HG03139 (cell line): ENCODE results near the gene SRRM2.

Experiments used
- ATAC-seq: cut with Tn5 transposase; IDR thresholded peaks from one replicate; pipeline ENCODE4 v1.9.1; 2021; ENCODE audit not compliant: unreplicated experiment

The SRRM2 gene

DNA sequence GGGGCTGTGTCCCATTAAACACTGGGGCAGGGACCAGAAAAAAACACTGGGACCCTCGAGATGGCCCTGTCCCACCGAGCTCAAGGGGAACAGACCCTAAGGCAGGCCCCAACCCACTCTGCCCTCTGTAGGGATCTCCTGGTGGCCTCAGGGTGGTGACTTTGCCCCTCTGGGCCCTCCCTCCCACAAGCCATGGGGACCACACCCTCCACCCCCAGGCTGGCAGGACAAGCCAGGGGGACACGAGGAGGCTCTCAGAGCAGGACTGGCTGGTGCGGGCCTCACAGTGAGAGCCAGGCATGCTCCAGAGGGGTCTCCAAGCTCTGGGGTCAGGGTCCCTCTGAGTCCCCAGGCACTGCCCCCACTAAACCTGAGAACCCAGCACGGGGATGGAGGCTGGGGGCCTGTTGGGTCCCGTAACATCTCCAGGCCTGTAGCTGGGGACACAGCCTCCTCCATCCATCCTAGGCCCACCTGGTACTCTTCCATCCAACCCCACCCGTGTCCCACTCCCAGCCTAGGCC lies 14.5 kb upstream of the SRRM2 start:
- ATAC-seq, result no peak

DNA sequence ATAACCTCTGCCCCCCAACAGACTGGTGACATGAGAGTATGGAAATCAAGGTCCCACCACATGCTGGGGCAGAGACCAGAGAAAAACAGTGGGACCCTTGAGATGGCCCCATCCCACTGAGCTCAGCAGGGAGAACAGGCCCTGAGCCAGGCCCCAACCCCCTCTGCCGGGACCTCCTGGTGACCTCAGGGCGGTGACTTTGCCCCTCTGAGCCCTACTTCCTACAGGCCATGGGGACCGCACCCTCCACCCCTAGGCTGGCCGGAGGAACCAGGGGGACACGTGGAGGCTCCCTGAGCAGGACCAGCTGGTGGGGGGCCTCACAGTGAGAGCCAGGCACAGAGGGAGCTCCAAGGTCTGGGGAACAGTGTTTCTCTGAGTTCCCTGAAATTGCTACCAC lies 13.8 kb upstream of the SRRM2 start:
- ATAC-seq, result no peak

DNA sequence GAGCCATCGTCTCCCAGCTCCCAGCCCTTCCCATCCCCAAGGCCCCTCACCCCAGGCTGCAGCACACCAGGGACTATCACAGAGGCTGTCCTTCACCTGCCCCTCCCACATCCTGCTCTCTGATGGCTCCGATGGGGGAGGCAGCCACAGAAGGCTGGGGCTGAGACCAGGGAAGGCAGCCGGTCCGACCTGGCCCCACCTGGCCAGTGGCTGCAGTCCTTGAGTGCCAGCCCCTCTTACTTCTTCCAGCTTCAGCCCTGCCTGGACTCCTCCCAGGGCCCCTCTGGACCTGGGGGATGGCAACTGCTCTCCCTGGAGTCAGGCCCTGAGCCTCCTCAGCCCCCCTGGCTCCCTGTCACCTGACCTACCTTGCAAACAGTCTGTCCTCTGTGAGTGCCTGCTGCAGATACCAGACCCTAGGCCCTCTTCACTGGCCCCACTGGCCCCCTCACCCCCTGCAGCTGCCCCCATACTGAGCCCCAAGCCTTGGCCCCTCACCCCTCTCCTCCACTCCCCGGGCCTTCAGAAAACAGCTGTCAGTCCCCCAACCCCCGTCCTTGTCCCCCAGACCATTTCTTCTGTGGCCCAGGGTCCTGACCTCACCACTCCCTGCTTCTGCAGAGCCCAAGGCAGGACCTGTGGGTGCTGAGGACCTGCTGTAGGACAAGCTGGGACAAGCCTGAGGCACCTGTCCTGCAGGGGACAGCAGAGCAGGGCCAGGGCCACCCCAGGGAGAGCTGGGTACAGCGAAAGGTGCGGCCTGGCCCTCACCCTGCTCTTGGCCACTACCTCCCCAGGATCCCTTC lies 12.6 kb upstream of the SRRM2 start:
- ATAC-seq, result no peak

DNA sequence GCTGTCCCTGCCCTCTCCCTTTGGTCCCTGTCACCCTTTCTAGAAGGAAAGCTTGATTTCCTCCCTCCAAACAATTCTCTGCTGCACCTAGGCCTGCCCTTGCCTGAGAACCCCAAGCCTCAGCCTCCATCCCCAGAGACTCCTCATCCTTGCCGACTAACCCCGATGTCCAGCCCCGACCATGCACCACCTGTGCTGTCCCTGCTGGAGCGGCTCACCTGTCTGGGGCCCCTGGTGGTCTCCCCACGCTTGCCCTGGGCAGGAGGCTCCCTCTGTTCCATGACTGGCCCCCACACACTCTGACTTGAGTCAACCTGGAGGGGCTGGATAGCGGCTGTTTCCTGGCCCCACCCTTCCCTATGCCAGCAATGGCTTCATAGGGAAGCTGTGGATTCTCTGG lies 12.0 kb upstream of the SRRM2 start:
- no peak for ATAC-seq

DNA sequence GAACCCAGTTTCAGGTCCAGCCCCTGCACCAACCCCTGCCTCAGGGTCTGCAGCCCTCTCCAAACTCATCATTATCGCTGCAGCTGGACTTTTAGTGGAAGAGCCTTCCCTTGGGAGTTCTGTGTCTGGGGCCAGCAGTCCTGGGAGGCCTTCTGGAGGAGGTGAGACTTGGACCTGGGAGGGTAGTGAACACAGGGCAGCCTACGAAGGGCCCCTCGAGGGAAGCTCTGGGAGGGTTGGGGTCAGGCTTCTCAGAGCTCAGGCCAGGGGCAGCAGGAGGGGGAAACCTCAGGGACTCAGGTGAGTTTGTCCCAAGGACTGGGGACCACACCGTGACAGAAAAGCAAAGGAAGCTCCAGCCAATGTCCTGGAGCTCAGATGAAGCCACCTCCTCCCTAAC lies 11.3 kb upstream of the SRRM2 start:
- ATAC-seq, result no peak

DNA sequence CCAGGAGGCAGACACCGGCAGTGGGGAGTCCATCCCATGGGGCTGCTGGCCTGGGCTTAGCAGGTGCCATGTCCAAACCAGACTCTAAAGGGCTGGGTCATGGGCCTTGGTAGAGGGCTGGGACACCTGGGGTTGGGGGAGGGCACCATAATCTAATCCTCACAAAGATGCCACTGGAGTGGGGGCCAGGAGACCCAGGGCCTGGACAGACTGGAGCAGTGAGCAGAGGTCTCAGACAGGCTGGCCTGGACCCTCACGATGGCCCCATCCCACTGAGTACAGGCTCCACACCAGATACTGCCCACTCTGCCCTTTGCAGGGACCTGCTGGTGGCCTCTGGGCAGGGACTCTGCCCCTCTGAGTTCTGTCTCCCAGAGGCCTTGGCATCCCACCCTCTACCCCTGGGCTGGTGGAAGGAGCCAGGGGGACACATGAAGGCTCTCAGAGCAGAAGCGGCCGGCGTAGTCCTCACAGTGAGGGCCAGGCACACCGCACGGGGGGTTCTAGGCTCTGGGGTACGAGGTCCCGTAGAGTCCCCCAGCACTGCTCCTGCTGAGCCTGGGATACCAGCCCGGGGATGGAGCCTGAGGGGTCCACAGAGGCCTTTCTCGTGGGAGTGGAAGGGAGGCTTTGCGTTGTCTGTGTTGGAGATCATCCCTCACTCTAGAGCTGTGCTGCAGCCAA lies 10.0 kb upstream of the SRRM2 start:
- no peak for ATAC-seq

DNA sequence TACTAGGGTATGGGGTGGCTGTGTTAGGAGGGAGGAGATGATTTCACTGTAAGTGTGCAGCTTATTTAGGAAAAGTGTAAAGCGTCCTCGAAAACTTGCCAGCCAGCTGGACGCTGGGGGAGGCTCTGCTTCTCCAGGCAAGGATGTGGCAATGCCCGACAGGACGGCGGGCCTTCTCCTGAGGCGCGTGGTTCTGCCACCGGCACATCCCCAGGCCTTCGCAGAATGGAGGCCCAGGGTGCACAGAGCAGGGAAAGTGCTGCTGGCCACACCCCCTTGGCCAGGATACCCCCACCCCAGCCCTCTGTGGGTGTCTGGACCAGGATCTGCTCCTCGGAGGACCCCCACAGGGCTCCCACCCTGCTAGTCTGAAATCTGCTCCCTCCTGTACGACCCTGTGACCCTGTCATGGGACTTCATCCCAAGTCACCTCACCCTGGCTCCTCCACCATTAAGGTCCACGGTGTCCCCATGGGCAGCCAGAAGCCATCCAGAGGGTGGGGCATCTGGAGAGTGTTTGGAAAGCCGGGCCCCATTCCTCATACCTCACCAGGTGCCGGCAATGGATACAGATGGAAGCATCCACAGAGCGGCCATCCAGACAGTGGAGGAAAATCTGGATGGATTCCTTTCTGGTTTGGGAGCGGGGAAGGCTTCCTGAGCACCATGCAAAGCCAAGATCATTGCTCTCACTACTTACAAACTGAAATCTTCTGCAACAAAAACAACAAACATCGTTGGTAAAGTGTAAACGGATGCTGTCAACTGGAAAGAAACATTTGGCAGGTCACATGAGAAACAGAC lies 9.2 kb upstream of the SRRM2 start:
- no peak for ATAC-seq

DNA sequence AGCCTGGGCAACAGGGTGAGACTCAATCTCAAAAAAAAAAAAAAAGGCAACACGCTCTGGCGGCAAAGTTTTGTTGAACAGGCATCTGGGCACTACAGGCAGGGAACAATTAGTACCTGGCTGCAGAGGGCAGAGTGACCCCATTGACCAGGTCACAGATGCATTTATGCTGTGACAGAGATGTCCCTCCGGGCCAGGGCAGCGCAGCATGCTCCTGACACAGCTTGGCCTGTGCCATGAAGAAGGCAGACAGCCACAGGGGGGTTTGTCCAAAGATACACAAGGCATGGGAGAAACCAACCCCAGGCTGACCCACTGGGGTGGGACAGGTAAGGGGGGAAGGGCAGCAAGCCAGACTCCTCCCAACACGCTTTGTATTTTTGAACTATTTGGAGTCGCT lies 7.7 kb upstream of the SRRM2 start:
- no peak for ATAC-seq

DNA sequence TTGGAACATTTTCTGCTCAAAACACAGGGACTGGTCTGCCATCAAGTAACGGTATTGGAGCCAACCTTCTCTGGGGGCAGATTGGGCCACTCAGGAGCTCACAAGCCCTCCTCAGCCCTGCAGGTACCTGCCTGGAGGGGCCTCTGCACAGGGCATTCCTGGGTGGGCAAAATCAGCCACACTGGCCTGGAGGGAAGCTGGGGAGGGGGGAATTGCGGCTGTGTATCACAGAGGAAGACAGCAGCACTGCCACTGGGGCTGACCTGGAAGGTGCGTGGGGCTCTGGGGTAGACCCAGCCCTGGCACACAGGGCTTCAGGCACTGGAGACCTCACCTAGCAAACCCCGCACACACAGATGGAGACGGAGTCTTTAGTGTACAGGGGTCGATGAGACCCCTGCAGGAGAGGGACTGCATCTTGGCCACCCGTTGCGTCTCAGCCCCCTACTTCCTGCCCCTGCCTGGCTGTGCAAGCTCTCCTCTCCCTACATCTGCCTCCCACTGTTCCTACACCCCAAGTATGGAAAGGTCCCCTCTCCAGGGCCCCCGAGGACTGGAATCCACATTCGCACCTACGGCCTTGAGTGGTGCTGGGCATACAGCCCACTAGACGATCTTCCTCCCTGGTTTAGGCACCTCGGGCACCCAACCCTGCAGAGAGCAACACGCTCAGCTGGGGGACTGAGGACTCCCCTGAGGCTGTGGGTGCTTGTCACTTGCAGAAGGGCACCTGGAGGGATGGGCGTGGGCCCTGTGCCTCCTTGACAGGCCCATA lies 7.1 kb upstream of the SRRM2 start:
- ATAC-seq, result no peak

DNA sequence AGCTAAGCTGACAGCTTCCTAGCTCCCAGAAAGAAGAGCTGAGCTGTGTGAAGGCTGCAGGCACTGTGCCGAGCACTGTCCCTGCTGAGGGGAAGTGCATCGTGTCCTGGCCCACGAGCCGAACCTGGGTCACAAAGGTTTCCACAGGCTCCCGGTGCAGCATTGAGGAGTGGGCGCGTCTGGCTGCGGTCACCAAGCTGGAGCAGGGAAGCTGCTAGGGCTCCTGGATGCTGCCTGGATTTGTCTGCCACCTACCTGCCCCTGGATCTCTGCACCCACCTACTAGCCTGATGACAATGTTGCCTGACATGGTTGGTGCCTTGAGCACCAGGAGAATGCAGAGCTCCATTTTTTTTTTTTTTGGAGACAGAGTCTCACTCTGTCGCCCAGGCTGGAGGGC lies 6.5 kb upstream of the SRRM2 start:
- ATAC-seq, result no peak

DNA sequence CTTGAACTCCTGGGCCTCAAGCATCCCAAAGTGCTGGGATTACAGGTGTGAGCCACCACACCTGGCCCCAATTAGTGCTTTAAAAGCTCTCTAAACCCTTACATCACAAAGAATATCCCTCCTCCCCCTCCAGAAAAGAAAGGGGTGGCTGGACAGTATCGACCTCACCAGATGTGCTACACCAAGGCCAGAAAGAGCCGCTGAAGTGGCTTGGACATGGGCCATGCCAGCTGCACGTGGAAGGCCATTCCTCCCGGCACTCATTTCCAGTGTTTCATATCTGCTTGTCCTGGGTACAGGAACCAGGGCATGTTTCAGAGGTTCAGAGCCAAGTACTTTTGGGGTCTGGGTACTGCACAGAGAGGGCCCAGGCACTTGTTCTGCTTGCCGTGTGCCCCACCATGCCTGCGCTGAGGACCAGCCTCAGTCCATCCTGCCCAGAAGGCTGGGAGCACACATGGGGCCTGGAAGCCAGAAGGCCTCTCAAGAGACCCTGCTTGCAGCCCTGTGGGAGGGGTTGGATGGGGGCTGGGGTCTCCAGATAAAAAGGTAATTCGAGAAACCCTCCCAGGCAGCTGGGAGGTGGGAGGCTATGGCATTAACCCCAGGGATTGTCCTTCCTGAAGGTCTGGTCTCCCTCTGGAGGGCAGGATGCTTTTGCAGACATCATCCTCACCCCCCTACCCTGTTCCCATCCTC lies 3.5 kb upstream of the SRRM2 start:
- no peak for ATAC-seq

DNA sequence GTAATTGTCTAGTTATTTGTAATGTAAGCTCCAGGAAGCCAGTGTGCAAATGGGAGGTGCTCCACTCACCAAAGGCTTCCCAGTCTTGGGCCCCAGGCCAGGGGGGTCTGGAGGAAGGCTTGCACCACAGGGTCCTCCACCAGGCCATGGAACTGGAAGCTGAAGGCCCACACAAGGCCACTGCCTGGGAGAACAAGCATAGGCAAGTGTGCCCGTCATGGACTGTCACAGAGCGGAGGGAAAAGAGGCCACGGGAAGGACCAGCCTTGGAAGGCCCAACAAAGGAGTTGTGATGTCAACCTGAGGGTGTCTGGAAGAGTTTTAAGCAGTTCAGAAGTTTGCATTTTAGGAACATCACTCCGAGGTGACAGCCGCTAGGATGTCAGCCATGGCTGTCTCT lies 3.0 kb upstream of the SRRM2 start:
- ATAC-seq, result no peak

DNA sequence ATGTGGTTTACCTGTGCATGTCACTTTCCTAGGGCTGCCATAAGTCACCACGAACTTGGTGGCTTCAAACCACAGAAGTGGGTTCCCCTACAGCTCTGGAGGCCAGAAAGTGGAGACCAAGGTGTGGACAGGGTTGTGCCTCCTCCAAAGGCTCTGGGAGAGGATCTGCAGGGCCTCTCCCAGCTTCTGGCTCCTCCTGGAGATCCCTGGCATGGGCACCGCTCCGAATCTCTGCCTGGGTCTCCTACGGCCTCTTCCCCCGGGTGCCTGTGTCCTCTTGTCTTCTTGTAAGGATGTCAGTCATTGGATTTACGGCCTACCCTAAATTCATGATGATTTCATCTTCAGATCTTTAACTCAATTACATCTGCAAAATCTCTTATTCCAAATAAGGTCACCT lies 2.5 kb upstream of the SRRM2 start:
- ATAC-seq, result no peak

DNA sequence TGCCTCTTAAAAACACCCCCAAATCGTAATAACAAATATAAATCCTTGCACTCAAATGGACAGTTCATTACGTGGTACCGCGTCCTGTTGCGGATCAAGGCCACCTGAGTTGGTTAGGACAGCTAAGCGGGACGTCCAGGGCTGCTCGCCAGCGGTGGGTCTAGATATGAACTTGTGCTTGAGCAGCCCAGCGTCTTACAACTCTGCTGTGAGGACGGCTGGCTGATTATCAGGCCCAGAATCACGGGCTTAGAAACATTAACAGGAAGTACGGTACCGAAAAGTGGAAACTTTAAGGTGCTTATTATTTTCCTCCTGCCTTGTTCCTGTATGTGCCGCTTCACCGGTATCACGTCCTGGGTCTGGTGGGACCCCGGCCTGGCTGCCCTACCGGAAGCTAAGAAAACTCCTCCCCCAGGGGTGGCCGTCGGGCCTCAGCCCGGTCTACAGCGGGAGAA lies 832 bp upstream of the SRRM2 start:
- ATAC-seq, result peak; percentile 26

DNA sequence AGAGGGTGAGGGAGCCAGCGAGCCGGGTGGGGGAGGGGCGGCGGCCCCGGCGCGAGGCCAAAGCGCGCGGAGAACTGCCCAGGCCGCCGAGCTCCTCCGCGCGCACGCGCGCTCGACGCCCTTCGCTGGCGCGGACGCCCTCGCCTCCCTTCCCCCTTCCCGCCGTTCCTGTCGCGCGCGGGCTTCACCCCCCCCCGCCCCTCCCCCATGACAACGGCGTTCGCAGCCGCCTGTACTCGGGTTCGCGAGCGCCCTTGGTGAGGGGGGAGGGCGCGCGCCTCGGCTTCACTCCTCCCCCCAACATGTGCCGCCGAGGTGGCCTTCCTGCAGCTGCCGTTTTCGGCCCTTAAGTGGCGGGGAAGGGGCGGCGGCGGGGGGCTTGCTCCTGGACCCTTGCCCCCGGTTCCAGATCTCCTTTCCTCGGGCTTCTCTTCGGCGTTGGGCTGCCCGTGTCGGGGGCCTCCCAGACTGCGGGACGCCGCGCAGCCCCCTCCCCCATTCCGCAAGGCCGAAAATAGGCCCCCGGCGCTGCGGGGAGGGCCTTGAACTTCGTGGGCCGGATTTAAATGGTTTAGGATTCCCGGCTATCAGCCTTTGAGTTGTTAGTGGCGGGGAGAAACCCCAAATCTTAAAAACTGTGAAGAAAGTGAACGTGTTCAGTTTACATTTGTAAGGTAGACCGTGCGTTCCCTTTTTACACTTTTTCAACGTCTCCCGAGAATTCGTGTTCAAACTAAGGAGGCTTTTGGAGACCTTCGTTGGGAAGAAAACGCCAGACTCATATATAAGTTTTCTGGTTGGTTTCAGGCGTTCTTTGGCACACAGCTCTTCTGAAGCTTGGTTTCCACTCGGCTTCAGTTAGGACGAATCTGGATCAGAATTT lies 653 bp downstream of the SRRM2 start:
- peak; percentile 26 for ATAC-seq

DNA sequence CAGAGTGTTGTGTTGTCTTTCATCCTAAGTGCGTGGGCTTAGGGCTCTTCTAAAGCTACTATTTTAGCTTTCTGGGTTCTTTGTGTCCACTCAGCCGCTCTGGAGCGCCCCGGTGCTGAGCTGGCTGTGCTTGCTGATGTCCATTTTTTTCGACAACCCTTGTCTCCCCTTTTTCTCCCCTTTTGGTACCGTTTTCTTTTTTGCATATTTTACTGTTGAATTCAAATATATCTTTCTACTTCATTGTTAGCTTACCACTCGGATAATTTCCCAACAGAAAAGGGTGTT lies 1.2 kb downstream of the SRRM2 start:
- no peak for ATAC-seq

DNA sequence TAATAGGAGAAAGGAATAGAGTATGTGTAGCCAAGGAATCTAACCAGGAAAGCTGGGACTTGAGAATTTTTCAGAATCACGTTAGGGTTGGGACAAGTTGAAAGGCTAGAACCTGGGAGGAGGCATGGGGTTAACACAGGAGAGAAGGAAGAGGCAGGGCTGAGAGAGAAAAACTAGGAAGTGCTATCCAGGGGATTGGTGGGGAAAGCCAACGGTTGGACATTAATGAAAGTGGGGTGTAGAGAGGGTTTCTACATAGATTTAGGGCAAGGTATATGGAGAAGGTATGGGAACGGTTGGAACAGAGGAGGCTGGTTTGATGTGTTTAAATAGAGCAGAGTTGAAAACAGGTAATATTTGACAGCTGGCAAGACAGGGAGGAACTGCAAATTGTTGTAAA lies 2.7 kb downstream of the SRRM2 start:
- ATAC-seq, result no peak

DNA sequence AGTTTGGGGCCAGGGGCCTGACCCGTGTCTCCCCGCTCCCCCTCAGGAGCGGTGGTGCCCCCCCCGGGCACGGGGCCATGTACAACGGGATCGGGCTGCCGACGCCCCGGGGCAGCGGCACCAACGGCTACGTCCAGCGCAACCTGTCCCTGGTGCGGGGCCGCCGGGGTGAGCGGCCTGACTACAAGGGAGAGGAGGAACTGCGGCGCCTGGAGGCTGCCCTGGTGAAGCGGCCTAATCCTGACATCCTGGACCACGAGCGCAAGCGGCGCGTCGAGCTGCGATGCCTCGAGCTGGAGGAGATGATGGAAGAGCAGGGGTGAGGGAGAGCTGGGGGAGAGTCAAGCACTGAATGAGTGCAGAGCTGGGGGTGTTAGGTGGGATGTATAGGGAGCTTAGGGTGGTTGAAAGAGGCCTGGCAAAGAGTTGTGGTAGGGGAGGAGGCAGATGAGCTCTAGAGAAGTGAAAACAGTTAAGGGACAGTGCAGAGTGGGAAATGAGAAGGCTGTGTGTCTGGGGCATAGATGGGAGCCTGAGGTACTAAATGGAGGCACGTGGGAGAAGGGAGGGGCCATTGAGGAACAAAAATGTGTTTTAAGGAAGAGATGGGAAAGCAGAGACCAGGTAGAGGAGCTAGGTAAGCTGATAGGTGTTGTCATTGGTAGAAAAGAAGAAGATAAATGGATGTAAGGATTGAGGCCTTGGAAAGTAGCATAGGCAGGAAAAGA lies 4.0 kb downstream of the SRRM2 start:
- no peak for ATAC-seq

DNA sequence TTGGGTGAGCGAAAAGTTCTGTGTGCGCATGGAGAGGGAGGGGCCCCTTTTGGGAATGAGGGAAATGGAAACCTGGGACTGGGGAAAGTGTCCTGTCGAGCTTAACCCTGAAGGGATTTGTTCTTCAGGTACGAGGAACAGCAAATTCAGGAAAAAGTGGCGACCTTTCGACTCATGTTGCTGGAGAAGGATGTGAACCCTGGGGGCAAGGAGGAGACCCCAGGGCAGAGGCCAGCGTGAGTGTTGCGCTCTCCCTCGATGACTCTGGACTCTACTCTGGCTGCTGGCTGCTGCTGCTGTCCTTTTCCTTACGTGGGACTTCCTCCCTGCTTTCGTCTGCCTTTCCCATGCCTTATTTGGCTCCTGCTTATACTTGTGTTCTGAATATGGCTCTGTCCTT lies 4.9 kb downstream of the SRRM2 start:
- ATAC-seq, result no peak
